Measurements from ENCODE around the gene SECTM1. TPM values are rescaled to one million over a fixed set of nuclear protein-coding genes. Genes with fewer than 3 reads are reported as not detected.

SECTM1 gene
- total and polyA plus RNA-seq, 9 of the 15 experiments (the other 6 are each of a cell fraction or from before 2014, with no cell fraction given): 0.11 to 0.46 (median 0.18) TPM; not detected in 6

DNA sequence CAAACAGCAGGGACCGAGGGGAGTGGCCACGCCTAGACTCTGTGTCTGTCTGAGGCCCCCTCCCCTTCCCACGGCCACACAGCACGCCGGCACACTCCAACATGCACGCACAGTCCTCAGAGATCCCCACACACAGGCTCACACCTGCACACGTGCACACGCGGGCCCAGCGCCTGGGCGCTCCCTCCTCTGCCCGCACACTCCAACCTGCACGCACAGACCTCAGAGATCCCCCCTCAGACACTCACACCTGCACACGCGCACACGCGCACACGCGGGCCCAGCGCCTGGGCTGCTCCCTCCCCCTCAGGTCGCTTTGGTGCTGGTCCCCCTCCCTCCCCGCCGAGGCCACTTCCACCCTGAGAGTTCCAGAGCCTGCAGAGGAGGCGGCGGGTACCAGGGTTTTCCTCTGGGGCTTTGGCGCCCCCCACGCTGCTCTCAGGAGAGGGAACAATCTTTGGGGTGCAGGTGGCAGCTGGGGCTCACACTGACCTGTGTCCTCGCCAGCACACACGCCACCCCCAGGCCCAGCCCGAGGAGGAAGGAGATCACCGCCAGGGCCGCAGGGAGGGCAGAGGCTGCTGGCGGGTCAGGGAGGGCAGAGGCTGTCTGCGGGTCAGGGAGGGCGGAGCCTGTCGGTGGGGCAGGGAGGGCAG lies 17.7 kb downstream of the SECTM1 start (continued):
- TF ChIP-seq, protein P1, sequence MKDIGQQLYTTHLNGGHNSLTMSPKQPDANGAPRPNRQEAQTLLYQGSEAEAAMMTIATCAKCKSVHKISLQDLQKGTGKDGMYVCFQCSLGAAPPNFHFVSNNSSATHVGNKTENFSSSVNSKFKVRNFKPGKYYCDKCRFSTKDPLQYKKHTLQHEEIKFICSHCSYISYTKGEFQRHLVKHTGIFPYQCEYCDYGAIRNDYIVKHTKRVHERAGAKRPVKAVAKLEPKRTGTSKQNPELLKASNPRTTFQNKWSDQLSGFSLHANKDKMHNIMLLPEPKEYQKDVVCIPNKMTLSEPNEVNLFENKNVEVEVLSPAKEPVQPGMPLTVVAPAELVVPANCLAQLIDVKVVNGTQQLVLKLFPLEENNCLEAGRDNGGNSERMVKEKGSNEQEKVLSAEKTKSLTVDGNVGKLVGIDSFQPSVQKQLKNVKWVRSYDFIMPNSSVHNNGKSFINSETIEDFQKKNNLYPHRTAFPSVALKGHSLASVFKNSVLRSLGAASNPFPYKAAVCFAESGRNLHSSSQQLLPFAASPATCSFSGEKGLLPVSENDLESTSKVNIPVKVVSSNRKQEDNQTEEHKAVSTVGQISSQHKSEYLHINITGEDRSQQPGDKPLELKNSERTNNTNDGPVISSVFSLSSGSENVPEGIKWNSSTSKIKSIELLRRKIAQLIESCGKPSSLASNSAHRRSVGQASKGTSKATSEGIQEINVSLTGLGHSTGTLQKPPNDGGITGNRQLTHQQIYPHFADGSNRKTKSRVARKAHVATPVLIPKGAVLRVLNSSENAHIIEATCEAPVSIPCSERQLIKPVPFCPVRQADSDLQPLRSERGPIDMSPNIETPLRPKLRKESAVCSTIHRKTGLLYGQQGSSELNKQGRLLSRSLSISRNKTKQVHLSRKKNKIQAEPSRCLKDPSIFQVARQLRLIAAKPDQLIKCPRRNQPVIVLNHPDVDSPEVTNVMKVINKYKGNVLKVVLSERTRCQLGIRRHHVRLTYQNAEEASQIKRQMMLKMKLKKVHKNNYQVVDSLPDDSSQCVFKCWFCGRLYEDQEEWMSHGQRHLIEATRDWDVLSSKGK (CRISPR knock-in tag; IDR thresholded peaks at IDR 0.05): no peak
- peak in 1 of 2 experiments; percentile 73; a peak in 1 of 4 replicates for TF ChIP-seq KDM1A (IDR thresholded peaks at IDR 0.05)
- no peak for TF ChIP-seq TSC22D4 (tag; IDR thresholded peaks at IDR 0.05)
- TF ChIP-seq, protein P2, sequence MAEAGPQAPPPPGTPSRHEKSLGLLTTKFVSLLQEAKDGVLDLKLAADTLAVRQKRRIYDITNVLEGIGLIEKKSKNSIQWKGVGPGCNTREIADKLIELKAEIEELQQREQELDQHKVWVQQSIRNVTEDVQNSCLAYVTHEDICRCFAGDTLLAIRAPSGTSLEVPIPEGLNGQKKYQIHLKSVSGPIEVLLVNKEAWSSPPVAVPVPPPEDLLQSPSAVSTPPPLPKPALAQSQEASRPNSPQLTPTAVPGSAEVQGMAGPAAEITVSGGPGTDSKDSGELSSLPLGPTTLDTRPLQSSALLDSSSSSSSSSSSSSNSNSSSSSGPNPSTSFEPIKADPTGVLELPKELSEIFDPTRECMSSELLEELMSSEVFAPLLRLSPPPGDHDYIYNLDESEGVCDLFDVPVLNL (CRISPR knock-in tag; IDR thresholded peaks at IDR 0.05; ENCODE audit: low read depth): no peak
- TF ChIP-seq MAX (CRISPR knock-in tag; IDR thresholded peaks at IDR 0.05): peak; percentile 46; the same call in 1 of the 2 replicates
- TF ChIP-seq, protein P3, sequence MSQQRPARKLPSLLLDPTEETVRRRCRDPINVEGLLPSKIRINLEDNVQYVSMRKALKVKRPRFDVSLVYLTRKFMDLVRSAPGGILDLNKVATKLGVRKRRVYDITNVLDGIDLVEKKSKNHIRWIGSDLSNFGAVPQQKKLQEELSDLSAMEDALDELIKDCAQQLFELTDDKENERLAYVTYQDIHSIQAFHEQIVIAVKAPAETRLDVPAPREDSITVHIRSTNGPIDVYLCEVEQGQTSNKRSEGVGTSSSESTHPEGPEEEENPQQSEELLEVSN (IDR thresholded peaks at IDR 0.05; ENCODE audit: borderline replicate concordance in 1 of 2, extremely low read depth in 1 of 2, insufficient read depth in 1 of 2, insufficient read length in 1 of 2, low read depth in 1 of 2, low read length in 1 of 2, poor library complexity in 1 of 2, severe bottlenecking in 1 of 2): peak in 1 of 2 experiments; percentile 12
- peak; percentile 95 for TF ChIP-seq ZBTB33 (CRISPR knock-in tag; IDR thresholded peaks at IDR 0.05)
- no peak for TF ChIP-seq FOXP1 (CRISPR knock-in tag; IDR thresholded peaks at IDR 0.05)
- TF ChIP-seq ZNF57 (CRISPR knock-in tag; IDR thresholded peaks at IDR 0.05): no peak
- TF ChIP-seq ZNF134 (CRISPR knock-in tag; conservative IDR thresholded peaks at IDR 0.05): no peak
- TF ChIP-seq TEAD4 (IDR thresholded peaks at IDR 0.05; ENCODE audit: low read length): no peak
- TF ChIP-seq TEAD4 (CRISPR knock-in tag; IDR thresholded peaks at IDR 0.05; ENCODE audit: borderline replicate concordance): no peak
- TF ChIP-seq, protein P4, sequence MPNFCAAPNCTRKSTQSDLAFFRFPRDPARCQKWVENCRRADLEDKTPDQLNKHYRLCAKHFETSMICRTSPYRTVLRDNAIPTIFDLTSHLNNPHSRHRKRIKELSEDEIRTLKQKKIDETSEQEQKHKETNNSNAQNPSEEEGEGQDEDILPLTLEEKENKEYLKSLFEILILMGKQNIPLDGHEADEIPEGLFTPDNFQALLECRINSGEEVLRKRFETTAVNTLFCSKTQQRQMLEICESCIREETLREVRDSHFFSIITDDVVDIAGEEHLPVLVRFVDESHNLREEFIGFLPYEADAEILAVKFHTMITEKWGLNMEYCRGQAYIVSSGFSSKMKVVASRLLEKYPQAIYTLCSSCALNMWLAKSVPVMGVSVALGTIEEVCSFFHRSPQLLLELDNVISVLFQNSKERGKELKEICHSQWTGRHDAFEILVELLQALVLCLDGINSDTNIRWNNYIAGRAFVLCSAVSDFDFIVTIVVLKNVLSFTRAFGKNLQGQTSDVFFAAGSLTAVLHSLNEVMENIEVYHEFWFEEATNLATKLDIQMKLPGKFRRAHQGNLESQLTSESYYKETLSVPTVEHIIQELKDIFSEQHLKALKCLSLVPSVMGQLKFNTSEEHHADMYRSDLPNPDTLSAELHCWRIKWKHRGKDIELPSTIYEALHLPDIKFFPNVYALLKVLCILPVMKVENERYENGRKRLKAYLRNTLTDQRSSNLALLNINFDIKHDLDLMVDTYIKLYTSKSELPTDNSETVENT (CRISPR knock-in tag; IDR thresholded peaks at IDR 0.05): no peak
- no peak for TF ChIP-seq FOS (IDR thresholded peaks at IDR 0.05; ENCODE audit: extremely low read depth, insufficient read length)
